NCI-H146 (cell line): ENCODE data around the gene DHRS4L2.
A peak's percentile ranks its signal among the peaks of the same experiment; 100 is the strongest.
"Not testable (repeated sequence)": the region's sequence is repeated elsewhere in the genome, so short reads cannot be mapped to it uniquely, and the experiment has no call there.

ENCODE experiments used
- DNase-seq: peaks from one replicate; lab custom pipeline; 2025; lab: John Stamatoyannopoulos, UW

Gene DHRS4L2

GRCh38 chr14:23973178-23973577 is 15.6 kb upstream of the DHRS4L2 start:
- DNase-seq, result not testable (repeated sequence)

- not testable (repeated sequence) for DNase-seq
Observed at GRCh38 chr14:23974041-23974440, 14.7 kb upstream of the DHRS4L2 start.

GRCh38 chr14:23977208-23977607 is 11.5 kb upstream of the DHRS4L2 start:
- not testable (repeated sequence) for DNase-seq

- DNase-seq, result not testable (repeated sequence)
Observed at GRCh38 chr14:23981951-23982813, 6.5 kb upstream of the DHRS4L2 start.

GRCh38 chr14:23984891-23985602 is 3.7 kb upstream of the DHRS4L2 start:
- DNase-seq, result no peak

- not testable (repeated sequence) for DNase-seq
Observed at GRCh38 chr14:23988223-23988606, 514 bp upstream of the DHRS4L2 start.

- not testable (repeated sequence) for DNase-seq
Observed at GRCh38 chr14:23989734-23990445, 1.2 kb downstream of the DHRS4L2 start.

GRCh38 chr14:23990961-23991360 is 2.2 kb downstream of the DHRS4L2 start:
- not testable (repeated sequence) for DNase-seq

GRCh38 chr14:23993042-23993441 is 4.3 kb downstream of the DHRS4L2 start:
- not testable (repeated sequence) for DNase-seq

- DNase-seq, result not testable (repeated sequence)
Observed at GRCh38 chr14:23996009-23996408, 7.3 kb downstream of the DHRS4L2 start.

GRCh38 chr14:23996825-23997224 is 8.1 kb downstream of the DHRS4L2 start:
- not testable (repeated sequence) for DNase-seq

GRCh38 chr14:23999640-24000039 is 10.9 kb downstream of the DHRS4L2 start:
- DNase-seq, result not testable (repeated sequence)

GRCh38 chr14:24001078-24001477 is 12.3 kb downstream of the DHRS4L2 start:
- DNase-seq, result not testable (repeated sequence)

- not testable (repeated sequence) for DNase-seq
Observed at GRCh38 chr14:24001679-24002078, 12.9 kb downstream of the DHRS4L2 start.

GRCh38 chr14:24006471-24006816 is 17.7 kb downstream of the DHRS4L2 start:
- not testable (repeated sequence) for DNase-seq

GRCh38 chr14:24006817-24007652 is 18.3 kb downstream of the DHRS4L2 start:
- DNase-seq, result peak; percentile 63

- no peak for DNase-seq
Observed at GRCh38 chr14:24011051-24011450, 22.3 kb downstream of the DHRS4L2 start.

- peak; percentile 26 for DNase-seq
Observed at GRCh38 chr14:24012726-24013273, 24.1 kb downstream of the DHRS4L2 start.

GRCh38 chr14:24013654-24014514 is 25.2 kb downstream of the DHRS4L2 start:
- DNase-seq, result peak; percentile 60

- DNase-seq, result not testable (repeated sequence)
Observed at GRCh38 chr14:24015745-24016144, 27.0 kb downstream of the DHRS4L2 start.
